SKM-1 (cell line): Measurements from ENCODE around the gene TRIM71.
"Not testable (repeated sequence)": the region's sequence is repeated elsewhere in the genome, so short reads cannot be mapped to it uniquely, and the experiment has no call there.

Source experiments
- DNase-seq: peaks from one replicate; lab custom pipeline; 2025; ENCODE audit not compliant: unreplicated experiment; lab: John Stamatoyannopoulos, UW

Gene TRIM71

GRCh38 chr3:32886911-32887310 is 69.1 kb downstream of the TRIM71 start:
- DNase-seq, result no peak

GRCh38 chr3:32888739-32889138 is 70.9 kb downstream of the TRIM71 start:
- no peak for DNase-seq

- DNase-seq, result no peak
These were observed 72.9 kb downstream of the TRIM71 start for GRCh38 chr3:32890420-32891276.

- no peak for DNase-seq
These were observed 73.6 kb downstream of the TRIM71 start for GRCh38 chr3:32891365-32891764.

- DNase-seq, result no peak
These were observed 75.1 kb downstream of the TRIM71 start for GRCh38 chr3:32892625-32893598.

- DNase-seq, result no peak
These were observed 77.2 kb downstream of the TRIM71 start for GRCh38 chr3:32894977-32895376.

- no peak for DNase-seq
These were observed 77.9 kb downstream of the TRIM71 start for GRCh38 chr3:32895701-32896100.

- no peak for DNase-seq
These were observed 78.3 kb downstream of the TRIM71 start for GRCh38 chr3:32896143-32896542.

- no peak for DNase-seq
These were observed 79.3 kb downstream of the TRIM71 start for GRCh38 chr3:32897001-32897601.

GRCh38 chr3:32897981-32898623 is 80.3 kb downstream of the TRIM71 start:
- DNase-seq, result no peak

- DNase-seq, result no peak
These were observed 81.5 kb downstream of the TRIM71 start for GRCh38 chr3:32899265-32899664.

GRCh38 chr3:32901005-32901932 is 83.5 kb downstream of the TRIM71 start:
- no peak for DNase-seq

- not testable (repeated sequence) for DNase-seq
These were observed 85.1 kb downstream of the TRIM71 start for GRCh38 chr3:32902887-32903371.

GRCh38 chr3:32903953-32904352 is 86.2 kb downstream of the TRIM71 start:
- DNase-seq, result no peak

GRCh38 chr3:32909999-32910398 is 92.2 kb downstream of the TRIM71 start:
- DNase-seq, result no peak

GRCh38 chr3:32910954-32911353 is 93.2 kb downstream of the TRIM71 start:
- no peak for DNase-seq

- DNase-seq, result no peak
These were observed 94.2 kb downstream of the TRIM71 start for GRCh38 chr3:32912046-32912445.

GRCh38 chr3:32913790-32914446 is 96.1 kb downstream of the TRIM71 start:
- no peak for DNase-seq

GRCh38 chr3:32919920-32920319 is 102.1 kb downstream of the TRIM71 start:
- no peak for DNase-seq
